Ishikawa (cell line): ENCODE results near the gene MS4A5.

Source experiments
- CEBPB ChIP-seq: IDR thresholded peaks from 2 replicates; pipeline ENCODE4 v1.6.1; 2012
- FOXM1 ChIP-seq: IDR thresholded peaks from 2 replicates; pipeline ENCODE4 v1.6.1; 2012; ENCODE audit warnings: low read depth, borderline replicate concordance
- NFIC ChIP-seq: IDR thresholded peaks from 2 replicates; pipeline ENCODE4 v1.6.1; 2012
- RAD21 ChIP-seq: IDR thresholded peaks from 2 replicates; pipeline ENCODE4 v1.6.1; 2012; ENCODE audit warnings: low read depth
- TAF1 ChIP-seq: IDR thresholded peaks from 2 replicates; pipeline ENCODE4 v1.6.1; 2012; ENCODE audit warnings: low read depth, mild to moderate bottlenecking
- TCF12 ChIP-seq: IDR thresholded peaks from 2 replicates; pipeline ENCODE4 v1.6.1; 2012; ENCODE audit warnings: low read depth
- TEAD4 ChIP-seq: IDR thresholded peaks from 2 replicates; pipeline ENCODE4 v1.6.1; 2012
- YY1 ChIP-seq: IDR thresholded peaks from 2 replicates; pipeline ENCODE4 v1.6.1; 2012; ENCODE audit warnings: low read depth
- ZBTB7A ChIP-seq: IDR thresholded peaks from 2 replicates; pipeline ENCODE4 v1.6.1; 2012; ENCODE audit warnings: low read depth
- TF ChIP-seq, protein P1 (sequence below): IDR thresholded peaks from 2 replicates; pipeline ENCODE4 v1.6.1; 2012
- TF ChIP-seq, protein P2 (sequence below): IDR thresholded peaks from 2 replicates; pipeline ENCODE4 v1.6.1; 2012; ENCODE audit warnings: low read depth, mild to moderate bottlenecking
- TF ChIP-seq, protein P3 (sequence below): IDR thresholded peaks from 2 replicates; pipeline ENCODE4 v1.6.1; 2012

DNA sequence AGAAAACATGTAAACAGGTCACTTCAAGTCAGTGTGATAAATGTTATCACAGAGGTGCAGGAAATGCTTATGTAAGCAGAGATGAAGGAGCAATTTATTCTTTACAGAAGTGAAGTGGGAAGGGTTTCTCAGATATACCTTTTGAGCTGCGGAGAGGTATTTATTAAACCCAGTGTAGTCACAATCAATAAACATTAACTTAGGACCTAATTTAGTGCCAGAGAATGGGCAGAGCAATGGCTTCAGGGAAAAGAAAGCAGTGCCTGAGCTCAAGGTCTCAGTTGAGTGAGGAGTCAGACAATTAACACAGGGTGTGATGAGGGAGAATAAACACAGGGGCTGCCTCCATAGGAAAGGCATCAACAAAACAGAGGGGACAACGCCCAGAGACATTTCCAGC, 1.9 kb downstream of the MS4A5 start:
- TF ChIP-seq, protein P1, sequence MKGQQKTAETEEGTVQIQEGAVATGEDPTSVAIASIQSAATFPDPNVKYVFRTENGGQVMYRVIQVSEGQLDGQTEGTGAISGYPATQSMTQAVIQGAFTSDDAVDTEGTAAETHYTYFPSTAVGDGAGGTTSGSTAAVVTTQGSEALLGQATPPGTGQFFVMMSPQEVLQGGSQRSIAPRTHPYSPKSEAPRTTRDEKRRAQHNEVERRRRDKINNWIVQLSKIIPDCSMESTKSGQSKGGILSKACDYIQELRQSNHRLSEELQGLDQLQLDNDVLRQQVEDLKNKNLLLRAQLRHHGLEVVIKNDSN, result no peak
- TF ChIP-seq, protein P2, sequence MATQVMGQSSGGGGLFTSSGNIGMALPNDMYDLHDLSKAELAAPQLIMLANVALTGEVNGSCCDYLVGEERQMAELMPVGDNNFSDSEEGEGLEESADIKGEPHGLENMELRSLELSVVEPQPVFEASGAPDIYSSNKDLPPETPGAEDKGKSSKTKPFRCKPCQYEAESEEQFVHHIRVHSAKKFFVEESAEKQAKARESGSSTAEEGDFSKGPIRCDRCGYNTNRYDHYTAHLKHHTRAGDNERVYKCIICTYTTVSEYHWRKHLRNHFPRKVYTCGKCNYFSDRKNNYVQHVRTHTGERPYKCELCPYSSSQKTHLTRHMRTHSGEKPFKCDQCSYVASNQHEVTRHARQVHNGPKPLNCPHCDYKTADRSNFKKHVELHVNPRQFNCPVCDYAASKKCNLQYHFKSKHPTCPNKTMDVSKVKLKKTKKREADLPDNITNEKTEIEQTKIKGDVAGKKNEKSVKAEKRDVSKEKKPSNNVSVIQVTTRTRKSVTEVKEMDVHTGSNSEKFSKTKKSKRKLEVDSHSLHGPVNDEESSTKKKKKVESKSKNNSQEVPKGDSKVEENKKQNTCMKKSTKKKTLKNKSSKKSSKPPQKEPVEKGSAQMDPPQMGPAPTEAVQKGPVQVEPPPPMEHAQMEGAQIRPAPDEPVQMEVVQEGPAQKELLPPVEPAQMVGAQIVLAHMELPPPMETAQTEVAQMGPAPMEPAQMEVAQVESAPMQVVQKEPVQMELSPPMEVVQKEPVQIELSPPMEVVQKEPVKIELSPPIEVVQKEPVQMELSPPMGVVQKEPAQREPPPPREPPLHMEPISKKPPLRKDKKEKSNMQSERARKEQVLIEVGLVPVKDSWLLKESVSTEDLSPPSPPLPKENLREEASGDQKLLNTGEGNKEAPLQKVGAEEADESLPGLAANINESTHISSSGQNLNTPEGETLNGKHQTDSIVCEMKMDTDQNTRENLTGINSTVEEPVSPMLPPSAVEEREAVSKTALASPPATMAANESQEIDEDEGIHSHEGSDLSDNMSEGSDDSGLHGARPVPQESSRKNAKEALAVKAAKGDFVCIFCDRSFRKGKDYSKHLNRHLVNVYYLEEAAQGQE, result no peak
- no peak for TF ChIP-seq TEAD4
- no peak for TF ChIP-seq YY1
- TF ChIP-seq, protein P3, sequence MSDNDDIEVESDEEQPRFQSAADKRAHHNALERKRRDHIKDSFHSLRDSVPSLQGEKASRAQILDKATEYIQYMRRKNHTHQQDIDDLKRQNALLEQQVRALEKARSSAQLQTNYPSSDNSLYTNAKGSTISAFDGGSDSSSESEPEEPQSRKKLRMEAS, result no peak
- no peak for TF ChIP-seq ZBTB7A
- TF ChIP-seq FOXM1, result no peak
- no peak for TF ChIP-seq TAF1
- TF ChIP-seq RAD21, result no peak
- no peak for TF ChIP-seq NFIC
- TF ChIP-seq TCF12, result no peak
- no peak for TF ChIP-seq CEBPB
